ENCODE results near the gene PRM3.

DNA sequence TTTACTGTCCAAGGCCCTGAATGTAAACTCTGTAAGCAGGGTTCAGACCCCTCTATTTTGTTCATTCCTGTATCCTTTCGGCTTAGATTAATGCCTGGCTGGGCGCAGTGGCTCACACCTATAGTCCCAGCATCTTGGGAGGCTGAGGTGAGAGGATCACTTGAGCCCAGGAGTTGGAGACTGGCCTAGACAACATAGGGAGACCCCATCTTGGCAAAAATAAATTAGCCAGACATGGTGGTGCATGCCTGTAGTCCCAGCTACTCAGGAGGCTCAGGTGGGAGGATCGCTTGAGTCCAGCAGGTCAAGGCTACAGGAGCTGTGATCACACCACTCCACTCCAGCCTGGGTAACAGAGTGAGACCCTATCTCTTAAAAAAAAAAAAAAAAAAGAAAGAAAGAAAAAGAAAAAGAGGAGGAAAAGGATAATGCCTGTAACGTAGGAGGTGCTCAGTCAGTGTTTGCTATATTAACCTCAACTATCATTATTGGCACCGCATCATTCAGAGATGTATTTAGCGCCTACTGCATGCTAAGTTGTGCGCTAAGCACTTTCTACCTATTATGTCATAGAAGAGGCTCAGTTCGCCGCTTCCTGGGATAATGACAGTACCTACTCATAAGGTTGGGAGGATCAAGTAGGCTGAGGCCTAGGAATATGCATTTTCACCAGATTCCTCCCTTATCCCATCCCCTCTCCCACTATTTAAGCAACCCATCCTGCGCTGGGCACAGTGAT, 22.5 kb downstream of the PRM3 start:
- TF ChIP-seq, protein P1, sequence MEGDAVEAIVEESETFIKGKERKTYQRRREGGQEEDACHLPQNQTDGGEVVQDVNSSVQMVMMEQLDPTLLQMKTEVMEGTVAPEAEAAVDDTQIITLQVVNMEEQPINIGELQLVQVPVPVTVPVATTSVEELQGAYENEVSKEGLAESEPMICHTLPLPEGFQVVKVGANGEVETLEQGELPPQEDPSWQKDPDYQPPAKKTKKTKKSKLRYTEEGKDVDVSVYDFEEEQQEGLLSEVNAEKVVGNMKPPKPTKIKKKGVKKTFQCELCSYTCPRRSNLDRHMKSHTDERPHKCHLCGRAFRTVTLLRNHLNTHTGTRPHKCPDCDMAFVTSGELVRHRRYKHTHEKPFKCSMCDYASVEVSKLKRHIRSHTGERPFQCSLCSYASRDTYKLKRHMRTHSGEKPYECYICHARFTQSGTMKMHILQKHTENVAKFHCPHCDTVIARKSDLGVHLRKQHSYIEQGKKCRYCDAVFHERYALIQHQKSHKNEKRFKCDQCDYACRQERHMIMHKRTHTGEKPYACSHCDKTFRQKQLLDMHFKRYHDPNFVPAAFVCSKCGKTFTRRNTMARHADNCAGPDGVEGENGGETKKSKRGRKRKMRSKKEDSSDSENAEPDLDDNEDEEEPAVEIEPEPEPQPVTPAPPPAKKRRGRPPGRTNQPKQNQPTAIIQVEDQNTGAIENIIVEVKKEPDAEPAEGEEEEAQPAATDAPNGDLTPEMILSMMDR (IDR thresholded peaks at IDR 0.05): no peak
- TF ChIP-seq ZFX (IDR thresholded peaks at IDR 0.05; ENCODE audit: borderline replicate concordance): no peak

All from 22Rv1 (cell line).